Mammary epithelial cell (primary cell): ENCODE results near the gene VPS35.

Source experiments
- EZH2 ChIP-seq: IDR thresholded peaks from 2 replicates; pipeline ENCODE4 v1.6.1; 2012; ENCODE audit warnings: low read length, inconsistent platforms, borderline replicate concordance
- TF ChIP-seq, protein P1 (sequence below), 2 donors: IDR thresholded peaks in 1 of 2; conservative IDR thresholded peaks in 1 of 2; 2 replicates each; pipeline ENCODE4 v1.5.1; 2011 to 2012; ENCODE audit warnings: inconsistent platforms in 2 of 2, low read length in 2 of 2, mild to moderate bottlenecking in 2 of 2, control low read depth in 1 of 2, low read depth in 1 of 2; ENCODE audit not compliant: insufficient read depth in 1 of 2; ENCODE audit errors: extremely low read depth in 1 of 2

DNA sequence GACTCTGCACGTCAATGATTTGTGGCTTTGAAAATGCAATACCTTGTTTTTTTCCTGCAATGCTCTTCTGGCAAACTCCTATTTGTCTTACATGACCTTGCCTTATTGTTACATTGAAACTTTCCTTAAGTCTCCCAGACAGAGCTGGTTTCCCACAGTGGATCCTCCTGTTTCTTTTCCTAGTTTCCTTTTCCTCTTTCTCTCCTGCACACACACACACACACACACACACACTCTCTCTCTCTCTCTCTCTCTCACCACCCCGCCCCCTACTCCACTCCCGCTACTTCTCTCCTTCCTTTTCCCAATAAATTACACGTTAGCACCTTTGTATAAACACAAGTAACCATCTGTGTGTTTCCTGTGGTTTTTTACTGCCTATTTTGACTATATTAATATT, 2.7 kb upstream of the VPS35 start:
- TF ChIP-seq, protein P1, sequence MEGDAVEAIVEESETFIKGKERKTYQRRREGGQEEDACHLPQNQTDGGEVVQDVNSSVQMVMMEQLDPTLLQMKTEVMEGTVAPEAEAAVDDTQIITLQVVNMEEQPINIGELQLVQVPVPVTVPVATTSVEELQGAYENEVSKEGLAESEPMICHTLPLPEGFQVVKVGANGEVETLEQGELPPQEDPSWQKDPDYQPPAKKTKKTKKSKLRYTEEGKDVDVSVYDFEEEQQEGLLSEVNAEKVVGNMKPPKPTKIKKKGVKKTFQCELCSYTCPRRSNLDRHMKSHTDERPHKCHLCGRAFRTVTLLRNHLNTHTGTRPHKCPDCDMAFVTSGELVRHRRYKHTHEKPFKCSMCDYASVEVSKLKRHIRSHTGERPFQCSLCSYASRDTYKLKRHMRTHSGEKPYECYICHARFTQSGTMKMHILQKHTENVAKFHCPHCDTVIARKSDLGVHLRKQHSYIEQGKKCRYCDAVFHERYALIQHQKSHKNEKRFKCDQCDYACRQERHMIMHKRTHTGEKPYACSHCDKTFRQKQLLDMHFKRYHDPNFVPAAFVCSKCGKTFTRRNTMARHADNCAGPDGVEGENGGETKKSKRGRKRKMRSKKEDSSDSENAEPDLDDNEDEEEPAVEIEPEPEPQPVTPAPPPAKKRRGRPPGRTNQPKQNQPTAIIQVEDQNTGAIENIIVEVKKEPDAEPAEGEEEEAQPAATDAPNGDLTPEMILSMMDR (conservative IDR thresholded peaks at IDR 0.05 in 1 of 2, IDR thresholded peaks at IDR 0.05 in 1 of 2; ENCODE audit: extremely low read depth in 1 of 2, insufficient read depth in 1 of 2, low read depth in 1 of 2, low read length in 2 of 2): no peak
- no peak for TF ChIP-seq EZH2
